Measurements from ENCODE around the gene EP300. TPM values are rescaled to one million over a fixed set of nuclear protein-coding genes. Genes with fewer than 3 reads are reported as not detected.
A peak's percentile ranks its signal among the peaks of the same experiment; 100 is the strongest.

The EP300 gene
- total RNA-seq, 3 donors from 2014 or later (not counting 1 experiment from before 2014, with no cell fraction given): 180 to 193 (median 188) TPM

DNA sequence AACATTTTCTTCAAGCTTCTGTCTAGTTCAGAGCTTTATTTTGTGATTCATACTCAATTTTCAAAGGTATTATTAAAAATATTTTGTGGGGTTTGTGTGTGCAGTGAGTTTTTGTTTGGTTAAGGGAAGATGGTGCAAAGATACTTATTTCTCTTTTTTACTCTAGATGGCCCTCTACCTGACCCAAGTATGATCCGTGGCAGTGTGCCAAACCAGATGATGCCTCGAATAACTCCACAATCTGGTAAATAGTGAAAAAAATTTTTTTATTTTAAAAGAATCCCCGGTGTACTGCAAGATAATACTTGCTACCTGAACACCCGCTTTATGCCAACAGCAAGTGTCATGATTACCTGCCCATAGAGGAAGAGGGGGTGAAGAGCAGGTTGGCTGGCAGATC lies 54.2 kb downstream of the EP300 start:
- peaks cover 84% of the 10 kb centered on the region for H3K36me3 ChIP-seq (ENCODE audit: control insufficient read depth, insufficient read depth, low read length)
- intact Hi-C loops (cut with micrococcal nuclease): no loop called here
- DNase-seq: peak in 1 of 2 donors; percentile 14
- Mint-ChIP-seq H3K36me3 (peaks cover 33% of the 10 kb centered on the region), H3K9me3 (no peaks in the 10 kb centered on the region), H3K27me3 (ENCODE audit: low read depth in 2 of 2) (no peaks in the 10 kb centered on the region), H3K4me1 (peaks cover 0 to 6% of the 10 kb centered on the region in 2 donors), H3K4me3 (no peak overlapping the region), H3K27ac (no peak overlapping the region)
- no peaks in the 10 kb centered on the region for H3K9me3 ChIP-seq (ENCODE audit: control insufficient read depth, insufficient read depth, low read length)
- no peaks in the 10 kb centered on the region for H3K4me1 ChIP-seq (ENCODE audit: control insufficient read depth, insufficient read depth, low read length)
- TF ChIP-seq, protein P1, sequence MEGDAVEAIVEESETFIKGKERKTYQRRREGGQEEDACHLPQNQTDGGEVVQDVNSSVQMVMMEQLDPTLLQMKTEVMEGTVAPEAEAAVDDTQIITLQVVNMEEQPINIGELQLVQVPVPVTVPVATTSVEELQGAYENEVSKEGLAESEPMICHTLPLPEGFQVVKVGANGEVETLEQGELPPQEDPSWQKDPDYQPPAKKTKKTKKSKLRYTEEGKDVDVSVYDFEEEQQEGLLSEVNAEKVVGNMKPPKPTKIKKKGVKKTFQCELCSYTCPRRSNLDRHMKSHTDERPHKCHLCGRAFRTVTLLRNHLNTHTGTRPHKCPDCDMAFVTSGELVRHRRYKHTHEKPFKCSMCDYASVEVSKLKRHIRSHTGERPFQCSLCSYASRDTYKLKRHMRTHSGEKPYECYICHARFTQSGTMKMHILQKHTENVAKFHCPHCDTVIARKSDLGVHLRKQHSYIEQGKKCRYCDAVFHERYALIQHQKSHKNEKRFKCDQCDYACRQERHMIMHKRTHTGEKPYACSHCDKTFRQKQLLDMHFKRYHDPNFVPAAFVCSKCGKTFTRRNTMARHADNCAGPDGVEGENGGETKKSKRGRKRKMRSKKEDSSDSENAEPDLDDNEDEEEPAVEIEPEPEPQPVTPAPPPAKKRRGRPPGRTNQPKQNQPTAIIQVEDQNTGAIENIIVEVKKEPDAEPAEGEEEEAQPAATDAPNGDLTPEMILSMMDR (IDR thresholded peaks at IDR 0.05): no peak
- no peak overlapping the region for H3K4me3 ChIP-seq (ENCODE audit: low read length)
- ATAC-seq: no peak
- no peaks in the 10 kb centered on the region for H3K27me3 ChIP-seq (ENCODE audit: control insufficient read depth, insufficient read depth, low read length)
- WGBS (ENCODE audit: insufficient coverage): 100% methylated on average over 2 of the region's 4 CpGs
- no peak overlapping the region for H3K27ac ChIP-seq (ENCODE audit: low read length)

DNA sequence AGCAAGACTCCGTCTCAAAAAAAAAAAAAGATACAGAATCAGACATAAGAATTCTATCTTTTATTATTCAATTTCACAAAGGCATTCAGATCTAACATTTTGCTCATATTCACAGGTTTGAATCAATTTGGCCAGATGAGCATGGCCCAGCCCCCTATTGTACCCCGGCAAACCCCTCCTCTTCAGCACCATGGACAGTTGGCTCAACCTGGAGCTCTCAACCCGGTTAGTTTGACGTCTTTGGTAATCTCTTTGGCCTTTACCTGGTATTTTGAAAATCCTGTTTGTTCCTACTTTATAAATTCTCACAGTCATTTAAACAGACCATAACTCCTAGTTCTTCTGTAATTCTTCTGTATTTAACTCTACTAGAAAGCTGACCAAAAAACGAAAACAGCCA lies 55.3 kb downstream of the EP300 start:
- peaks cover 85% of the 10 kb centered on the region for H3K36me3 ChIP-seq (ENCODE audit: control insufficient read depth, insufficient read depth, low read length)
- H3K27ac Mint-ChIP-seq: peak overlapping the region; percentile 10 to 27
- TF ChIP-seq, protein P1 (IDR thresholded peaks at IDR 0.05): no peak
- peaks cover 27% of the 10 kb centered on the region for H3K36me3 Mint-ChIP-seq
- H3K9me3 Mint-ChIP-seq: no peaks in the 10 kb centered on the region
- DNase-seq (no peak), ATAC-seq (no peak)
- 91% methylated on average over 5 of the region's 5 CpGs for WGBS (ENCODE audit: insufficient coverage)
- H3K4me1 ChIP-seq (ENCODE audit: control insufficient read depth, insufficient read depth, low read length): no peaks in the 10 kb centered on the region
- no peaks in the 10 kb centered on the region for H3K27me3 ChIP-seq (ENCODE audit: control insufficient read depth, insufficient read depth, low read length)
- no peaks in the 10 kb centered on the region for H3K27me3 Mint-ChIP-seq (ENCODE audit: low read depth in 2 of 2)
- H3K4me1 Mint-ChIP-seq: no peaks in the 10 kb centered on the region
- H3K4me3 Mint-ChIP-seq: no peak overlapping the region
- no peaks in the 10 kb centered on the region for H3K9me3 ChIP-seq (ENCODE audit: control insufficient read depth, insufficient read depth, low read length)
- intact Hi-C loops (cut with micrococcal nuclease): no loop called here
- no peak overlapping the region for H3K27ac ChIP-seq (ENCODE audit: low read length)
- H3K4me3 ChIP-seq (ENCODE audit: low read length): no peak overlapping the region

DNA sequence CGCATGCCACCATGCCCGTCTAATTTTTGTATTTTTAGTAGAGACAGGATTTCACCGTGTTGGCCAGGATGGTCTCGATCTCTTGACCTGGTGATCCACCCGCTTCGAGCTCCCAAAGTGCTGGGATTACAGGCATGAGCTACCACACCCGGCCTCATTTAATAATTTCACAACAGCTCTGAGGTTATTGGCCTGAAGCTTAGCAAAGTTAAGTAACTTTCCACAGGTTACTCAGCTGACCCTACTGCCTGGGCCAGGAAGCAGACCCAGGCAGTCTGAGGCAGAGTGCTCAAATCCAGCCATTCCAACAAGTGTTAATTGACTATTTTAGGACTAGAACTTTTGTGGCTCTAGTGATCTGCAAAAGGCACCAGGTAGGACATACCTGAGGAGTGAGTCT lies 60.5 kb downstream of the EP300 start:
- ATAC-seq: no peak

DNA sequence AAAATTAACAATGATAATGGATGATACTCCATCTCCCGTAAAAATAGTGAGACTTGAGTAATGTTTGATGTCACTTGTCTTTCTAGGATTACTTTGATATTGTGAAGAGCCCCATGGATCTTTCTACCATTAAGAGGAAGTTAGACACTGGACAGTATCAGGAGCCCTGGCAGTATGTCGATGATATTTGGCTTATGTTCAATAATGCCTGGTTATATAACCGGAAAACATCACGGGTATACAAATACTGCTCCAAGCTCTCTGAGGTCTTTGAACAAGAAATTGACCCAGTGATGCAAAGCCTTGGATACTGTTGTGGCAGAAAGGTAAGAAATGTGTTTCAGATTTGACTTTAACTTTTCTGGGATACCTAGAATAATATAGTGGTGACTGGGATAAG lies 64.7 kb downstream of the EP300 start:
- DNase-seq (no peak), ATAC-seq (no peak)
- Histone ChIP-seq H3K4me3 (ENCODE audit: low read length) (no peak overlapping the region), H3K36me3 (ENCODE audit: control insufficient read depth, insufficient read depth, low read length) (peaks cover 96% of the 10 kb centered on the region), H3K27me3 (ENCODE audit: control insufficient read depth, insufficient read depth, low read length) (no peaks in the 10 kb centered on the region), H3K27ac (ENCODE audit: low read length) (no peak overlapping the region), H3K9me3 (ENCODE audit: control insufficient read depth, insufficient read depth, low read length) (no peaks in the 10 kb centered on the region), H3K4me1 (ENCODE audit: control insufficient read depth, insufficient read depth, low read length) (no peaks in the 10 kb centered on the region)
- intact Hi-C loops (cut with micrococcal nuclease): no loop called here
- Mint-ChIP-seq H3K9me3 (no peaks in the 10 kb centered on the region), H3K27ac (peak overlapping the region in 1 of 2 donors; percentile 14), H3K4me3 (no peak overlapping the region), H3K27me3 (ENCODE audit: low read depth in 2 of 2) (no peaks in the 10 kb centered on the region), H3K4me1 (peaks cover 0 to 9% of the 10 kb centered on the region in 2 donors), H3K36me3 (peaks cover 20% of the 10 kb centered on the region)
- 97% methylated on average over 4 of the region's 4 CpGs for WGBS (ENCODE audit: insufficient coverage)
- TF ChIP-seq, protein P1 (IDR thresholded peaks at IDR 0.05): no peak

More for the DNA sequence above, 60.5 kb downstream of the EP300 start:
- no peaks in the 10 kb centered on the region for H3K4me1 Mint-ChIP-seq
- no peak overlapping the region for H3K4me3 ChIP-seq (ENCODE audit: low read length)
- TF ChIP-seq, protein P1 (IDR thresholded peaks at IDR 0.05): no peak
- H3K4me1 ChIP-seq (ENCODE audit: control insufficient read depth, insufficient read depth, low read length): no peaks in the 10 kb centered on the region
- peaks cover 42% of the 10 kb centered on the region for H3K36me3 Mint-ChIP-seq
- no peaks in the 10 kb centered on the region for H3K27me3 Mint-ChIP-seq (ENCODE audit: low read depth in 2 of 2)
- no peaks in the 10 kb centered on the region for H3K9me3 Mint-ChIP-seq
- H3K9me3 ChIP-seq (ENCODE audit: control insufficient read depth, insufficient read depth, low read length): no peaks in the 10 kb centered on the region
- no peaks in the 10 kb centered on the region for H3K27me3 ChIP-seq (ENCODE audit: control insufficient read depth, insufficient read depth, low read length)
- intact Hi-C loops (cut with micrococcal nuclease): no loop called here
- DNase-seq: no peak
- no peak overlapping the region for H3K4me3 Mint-ChIP-seq
- H3K36me3 ChIP-seq (ENCODE audit: control insufficient read depth, insufficient read depth, low read length): peaks cover 96% of the 10 kb centered on the region
- H3K27ac Mint-ChIP-seq: peak overlapping the region in 1 of 2 donors; percentile 63
- no peak overlapping the region for H3K27ac ChIP-seq (ENCODE audit: low read length)
- WGBS (ENCODE audit: insufficient coverage): 96% methylated on average over 7 of the region's 7 CpGs
